Measurements from ENCODE around the gene EDC3. TPM values are rescaled to one million over a fixed set of nuclear protein-coding genes. Genes with fewer than 3 reads are reported as not detected.

EDC3 gene
- polyA plus RNA-seq, 1 experiment, result 44.2 TPM

- Histone ChIP-seq H3K36me3 (ENCODE audit: control insufficient read depth, insufficient read depth, low read length) (peaks cover 28% of the 10 kb centered on the region), H3K4me3 (ENCODE audit: low read depth, low read length) (no peak overlapping the region), H3K27me3 (ENCODE audit: control insufficient read depth, insufficient read depth, low read length) (no peaks in the 10 kb centered on the region)
- ChIA-PET CTCF (interaction anchor here (0.5 to 22.3 kb wide), 26 partner anchors 9 to 1308 kb away, joined by 3 to 563 read pairs (median 4); partner anchors contain the start of genes CLK3, CSK and CYP11A1), POLR2A (no interaction called here)
- TF ChIP-seq CTCF (IDR thresholded peaks at IDR 0.05; ENCODE audit: insufficient read depth, low read depth, low read length), result peak; percentile 84
- no peak for DNase-seq (ENCODE audit: low read depth)
Measured at GRCh38 chr15:74635228-74635627, 60.6 kb downstream of the EDC3 start.

GRCh38 chr15:74633781-74634180 lies 62.0 kb downstream of the EDC3 start:
- ChIA-PET POLR2A (interaction anchor here (0.6 kb wide), 1 partner anchor 87 kb away, joined by 3 read pairs; no protein-coding TSS in a partner anchor), CTCF (interaction anchor here (0.6 to 22.3 kb wide), 12 partner anchors 9 to 468 kb away, joined by 3 to 563 read pairs (median 16); partner anchors contain the start of genes CLK3, CSK and CYP11A1)
- DNase-seq (ENCODE audit: low read depth), result no peak
- Histone ChIP-seq H3K27me3 (ENCODE audit: control insufficient read depth, insufficient read depth, low read length) (no peaks in the 10 kb centered on the region), H3K4me3 (ENCODE audit: low read depth, low read length) (no peak overlapping the region), H3K36me3 (ENCODE audit: control insufficient read depth, insufficient read depth, low read length) (peaks cover 29% of the 10 kb centered on the region)
- TF ChIP-seq CTCF (IDR thresholded peaks at IDR 0.05; ENCODE audit: insufficient read depth, low read depth, low read length), result no peak

- CTCF ChIA-PET, result interaction anchor here (0.6 to 22.3 kb wide), 21 partner anchors 8 to 317 kb away, joined by 3 to 563 read pairs (median 10); partner anchors contain the start of genes CLK3, CSK and CYP11A1
- no peak for DNase-seq (ENCODE audit: low read depth)
- peaks cover 34% of the 10 kb centered on the region for H3K36me3 ChIP-seq (ENCODE audit: control insufficient read depth, insufficient read depth, low read length)
- no peak overlapping the region for H3K4me3 ChIP-seq (ENCODE audit: low read depth, low read length)
- POLR2A ChIA-PET, result no interaction called here
- no peaks in the 10 kb centered on the region for H3K27me3 ChIP-seq (ENCODE audit: control insufficient read depth, insufficient read depth, low read length)
- no peak for TF ChIP-seq CTCF (IDR thresholded peaks at IDR 0.05; ENCODE audit: insufficient read depth, low read depth, low read length)
Measured at GRCh38 chr15:74632601-74633000, 63.2 kb downstream of the EDC3 start.

GRCh38 chr15:74631935-74632560 lies 63.8 kb downstream of the EDC3 start:
- Histone ChIP-seq H3K27me3 (ENCODE audit: control insufficient read depth, insufficient read depth, low read length) (no peaks in the 10 kb centered on the region), H3K4me3 (ENCODE audit: low read depth, low read length) (no peak overlapping the region), H3K36me3 (ENCODE audit: control insufficient read depth, insufficient read depth, low read length) (peaks cover 36% of the 10 kb centered on the region)
- CTCF ChIA-PET, result interaction anchor here (0.6 to 22.3 kb wide), 29 partner anchors 9 to 318 kb away, joined by 3 to 563 read pairs (median 4); partner anchors contain the start of genes CLK3, CSK, CYP11A1 and UBL7
- POLR2A ChIA-PET, result no interaction called here
- TF ChIP-seq CTCF (IDR thresholded peaks at IDR 0.05; ENCODE audit: insufficient read depth, low read depth, low read length), result peak; percentile 96
- DNase-seq (ENCODE audit: low read depth), result no peak

GRCh38 chr15:74631408-74631807 lies 64.4 kb downstream of the EDC3 start:
- H3K27me3 ChIP-seq (ENCODE audit: control insufficient read depth, insufficient read depth, low read length), result no peaks in the 10 kb centered on the region
- no peak for DNase-seq (ENCODE audit: low read depth)
- POLR2A ChIA-PET, result no interaction called here

More at GRCh38 chr15:74631408-74631807, 64.4 kb downstream of the EDC3 start:
- Histone ChIP-seq H3K4me3 (ENCODE audit: low read depth, low read length) (no peak overlapping the region), H3K36me3 (ENCODE audit: control insufficient read depth, insufficient read depth, low read length) (peaks cover 39% of the 10 kb centered on the region)
- no peak for TF ChIP-seq CTCF (IDR thresholded peaks at IDR 0.05; ENCODE audit: insufficient read depth, low read depth, low read length)
- CTCF ChIA-PET, result interaction anchor here (0.6 to 22.3 kb wide), 29 partner anchors 9 to 318 kb away, joined by 3 to 563 read pairs (median 4); partner anchors contain the start of genes CLK3, CSK, CYP11A1 and UBL7

All from BJ (cell line).